ENCODE results near the gene PIK3R6.

Gene PIK3R6

GRCh38 chr17:8836821-8837562, 30.5 kb downstream of the PIK3R6 start:
- ChIA-PET CTCF (interaction anchor here (0.7 kb wide), 1 partner anchor 156 kb away, joined by 3 read pairs; no protein-coding TSS in a partner anchor), POLR2A (no interaction called here)
- DNase-seq (ENCODE audit: extremely low spot score) = no peak
- no peak for TF ChIP-seq TARDBP (IDR thresholded peaks at IDR 0.05)
- no peak for TF ChIP-seq ZNF384 (IDR thresholded peaks at IDR 0.05)
- TF ChIP-seq FOXM1 (IDR thresholded peaks at IDR 0.05; ENCODE audit: borderline replicate concordance) = no peak

GRCh38 chr17:8835631-8836364, 31.7 kb downstream of the PIK3R6 start:
- DNase-seq (ENCODE audit: extremely low spot score) = no peak
- POLR2A ChIA-PET = no interaction called here
- TF ChIP-seq FOXK2 (IDR thresholded peaks at IDR 0.05) (no peak), L3MBTL2 (conservative IDR thresholded peaks at IDR 0.05) (no peak), FOXA1 (IDR thresholded peaks at IDR 0.05) (no peak), SP1 (IDR thresholded peaks at IDR 0.05) (no peak)
- CTCF ChIA-PET = no interaction called here

GRCh38 chr17:8835106-8835505, 32.4 kb downstream of the PIK3R6 start:
- DNase-seq (ENCODE audit: extremely low spot score) = no peak
- POLR2A ChIA-PET = no interaction called here
- no peak for TF ChIP-seq CTBP1 (IDR thresholded peaks at IDR 0.05; ENCODE audit: borderline replicate concordance)
- no peak for TF ChIP-seq PKNOX1 (IDR thresholded peaks at IDR 0.05)
- TF ChIP-seq NFRKB (IDR thresholded peaks at IDR 0.05) = no peak
- TF ChIP-seq L3MBTL2 (conservative IDR thresholded peaks at IDR 0.05) = no peak
- CTCF ChIA-PET = no interaction called here

- ChIA-PET POLR2A (no interaction called here), CTCF (interaction anchor here (0.9 to 1.8 kb wide), 6 partner anchors 8 to 423 kb away, joined by 3 to 7 read pairs (median 4); no protein-coding TSS in a partner anchor)
- peak; percentile 84 for DNase-seq (ENCODE audit: extremely low spot score)
- no peak; the same call in 1 of the 2 replicates for TF ChIP-seq FOXM1 (IDR thresholded peaks at IDR 0.05; ENCODE audit: borderline replicate concordance)
- TF ChIP-seq L3MBTL2 (conservative IDR thresholded peaks at IDR 0.05) = peak; percentile 32; the same call in 1 of the 2 replicates
- 0 out of 2 replicates have a peak, but pooled peaks have one; percentile 6 for TF ChIP-seq PKNOX1 (IDR thresholded peaks at IDR 0.05)
- 0 out of 2 replicates have a peak, but pooled peaks have one; percentile 74 for TF ChIP-seq HDGF (IDR thresholded peaks at IDR 0.05; ENCODE audit: borderline replicate concordance)
Observed at GRCh38 chr17:8832711-8833352, 34.6 kb downstream of the PIK3R6 start.

GRCh38 chr17:8831234-8831849, 36.1 kb downstream of the PIK3R6 start:
- TF ChIP-seq LEF1 (IDR thresholded peaks at IDR 0.05; ENCODE audit: borderline replicate concordance) (no peak), ZNF384 (IDR thresholded peaks at IDR 0.05) (0 out of 2 replicates have a peak, but pooled peaks have one; percentile 22)
- POLR2A ChIA-PET = no interaction called here
- CTCF ChIA-PET = interaction anchor here (0.6 kb wide), 1 partner anchor 77 kb away, joined by 3 read pairs; no protein-coding TSS in a partner anchor
- no peak for DNase-seq (ENCODE audit: extremely low spot score)

- ChIA-PET CTCF (interaction anchor here (0.6 kb wide), 1 partner anchor 314 kb away, joined by 3 read pairs; no protein-coding TSS in a partner anchor), POLR2A (no interaction called here)
- peak; percentile 2 for DNase-seq (ENCODE audit: extremely low spot score)
- no peak for TF ChIP-seq NFRKB (IDR thresholded peaks at IDR 0.05)
- TF ChIP-seq L3MBTL2 (conservative IDR thresholded peaks at IDR 0.05) = no peak
- no peak for TF ChIP-seq ZNF384 (IDR thresholded peaks at IDR 0.05)
- TF ChIP-seq LEF1 (IDR thresholded peaks at IDR 0.05; ENCODE audit: borderline replicate concordance) = no peak
- no peak for TF ChIP-seq CTBP1 (IDR thresholded peaks at IDR 0.05; ENCODE audit: borderline replicate concordance)
- TF ChIP-seq ARNT (IDR thresholded peaks at IDR 0.05) = no peak
- TF ChIP-seq ELF4 (IDR thresholded peaks at IDR 0.05) = no peak
- TF ChIP-seq TARDBP (IDR thresholded peaks at IDR 0.05) = no peak
- TF ChIP-seq FOXM1 (IDR thresholded peaks at IDR 0.05; ENCODE audit: borderline replicate concordance) = no peak
- TF ChIP-seq FOXA1 (IDR thresholded peaks at IDR 0.05) = no peak
- no peak for TF ChIP-seq SP1 (IDR thresholded peaks at IDR 0.05)
- no peak for TF ChIP-seq HDGF (IDR thresholded peaks at IDR 0.05; ENCODE audit: borderline replicate concordance)
- TF ChIP-seq PKNOX1 (IDR thresholded peaks at IDR 0.05) = no peak
- no peak for TF ChIP-seq SUZ12 (IDR thresholded peaks at IDR 0.05)
- TF ChIP-seq BHLHE40 (IDR thresholded peaks at IDR 0.05; ENCODE audit: borderline replicate concordance) = no peak
- no peak for TF ChIP-seq FOXK2 (IDR thresholded peaks at IDR 0.05)
Observed at GRCh38 chr17:8830141-8830540, 37.3 kb downstream of the PIK3R6 start.

Data from HEK293T (cell line).